HG03103 (cell line): ENCODE data around the gene CFAP126.
"Not testable (repeated sequence)": the region's sequence is repeated elsewhere in the genome, so short reads cannot be mapped to it uniquely, and the experiment has no call there.

ENCODE experiments used
- ATAC-seq: cut with Tn5 transposase; IDR thresholded peaks from one replicate; pipeline ENCODE4 v1.9.1; 2021; ENCODE audit warnings: low read depth; ENCODE audit not compliant: unreplicated experiment

The CFAP126 gene

GRCh38 chr1:161367684-161368400 is at the start of gene CFAP126:
CFAP126 (minus strand) TSS chr1:161367876; CDS start chr1:161367868, 8 bp downstream.
- peak; percentile 87 for ATAC-seq

DNA sequence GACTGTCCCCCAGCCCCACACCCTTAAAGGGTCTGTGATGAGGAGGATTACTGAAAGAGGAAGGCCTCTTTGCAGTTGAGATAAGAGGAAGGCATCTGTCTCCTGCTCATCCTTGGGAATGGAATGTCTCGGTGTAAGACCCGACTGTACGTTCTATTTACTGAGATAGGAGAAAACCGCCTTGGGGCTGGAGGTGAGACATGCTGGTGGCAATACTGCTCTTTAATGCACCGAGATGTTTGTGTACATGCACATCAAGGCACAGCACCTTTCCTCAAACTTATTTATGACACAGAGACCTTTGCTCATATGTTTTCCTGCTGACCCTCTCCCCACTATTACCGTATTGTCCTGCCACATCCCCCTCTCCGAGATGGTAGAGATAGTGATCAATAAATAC is 45.4 kb upstream of the CFAP126 start:
- not testable (repeated sequence) for ATAC-seq

GRCh38 chr1:161410636-161410970 is 42.9 kb upstream of the CFAP126 start:
- ATAC-seq: not testable (repeated sequence)

DNA sequence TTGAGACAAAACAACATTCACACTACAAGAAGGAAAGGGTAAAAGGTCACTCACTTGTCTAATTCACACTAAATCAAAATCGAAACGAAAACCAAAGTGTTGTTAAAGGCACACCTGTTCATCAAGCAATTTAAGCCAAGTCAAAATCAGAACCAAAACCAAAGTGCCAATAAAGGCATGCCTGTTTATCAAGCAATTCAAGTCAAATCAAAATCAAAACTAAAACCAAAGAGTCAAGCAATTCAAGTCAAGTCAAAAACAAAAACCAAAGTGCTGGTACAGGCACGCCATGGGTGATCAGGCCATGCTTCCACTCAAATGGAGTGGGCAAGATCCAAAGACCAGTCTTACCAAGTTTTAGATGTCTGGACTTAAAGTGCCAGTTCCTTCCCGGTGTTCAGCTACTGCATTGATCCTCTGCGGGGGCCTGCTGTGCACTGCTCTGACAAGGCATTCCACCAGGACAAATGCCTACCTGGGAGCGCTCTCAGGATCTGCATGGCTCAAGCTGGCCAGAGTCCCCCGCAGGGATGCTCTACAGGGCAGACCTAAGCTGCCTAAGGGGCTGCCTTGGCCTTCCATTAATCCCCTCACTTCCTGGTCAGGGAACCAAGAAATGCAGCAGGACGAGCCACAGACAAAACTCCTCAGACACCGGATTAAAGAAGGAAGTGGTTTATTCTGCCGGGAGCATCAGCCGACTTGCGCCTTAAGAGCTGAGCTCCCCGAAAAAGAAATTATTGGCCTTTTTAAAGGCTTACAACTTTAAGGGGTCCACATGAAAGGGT is 42.4 kb upstream of the CFAP126 start:
- ATAC-seq: not testable (repeated sequence)

- ATAC-seq: no peak
Measured at GRCh38 chr1:161408429-161409052, 40.9 kb upstream of the CFAP126 start.

- no peak for ATAC-seq
Measured at GRCh38 chr1:161407451-161407985, 39.8 kb upstream of the CFAP126 start.

GRCh38 chr1:161406551-161406950 is 38.9 kb upstream of the CFAP126 start:
- not testable (repeated sequence) for ATAC-seq

DNA sequence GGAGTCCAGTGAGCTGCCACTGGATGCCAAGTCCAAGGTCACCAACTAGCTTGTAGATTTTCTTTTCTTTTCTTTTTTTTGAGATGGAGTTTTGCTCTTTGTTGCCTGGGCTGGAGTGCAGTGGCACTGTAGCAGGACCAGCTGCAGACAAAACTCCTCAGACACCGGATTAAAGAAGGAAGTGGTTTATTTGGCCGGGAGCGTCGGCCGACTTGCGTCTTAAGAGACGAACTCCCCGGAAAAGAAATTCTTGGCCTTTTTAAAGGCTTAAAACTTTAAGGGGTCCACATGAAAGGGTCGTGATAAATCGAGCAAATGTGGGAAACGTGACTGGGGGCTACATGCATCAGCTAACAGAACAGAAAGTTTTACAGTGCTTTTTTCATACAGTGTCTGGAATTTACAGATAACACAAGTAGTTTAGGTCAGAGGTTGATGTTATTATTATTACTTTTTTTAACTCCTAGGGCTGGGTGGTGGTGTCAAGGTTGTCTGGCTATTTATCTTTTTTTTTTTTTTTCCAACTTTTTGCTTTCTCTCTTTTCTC is 36.4 kb upstream of the CFAP126 start:
- ATAC-seq: no peak

GRCh38 chr1:161402446-161402845 is 34.8 kb upstream of the CFAP126 start:
- ATAC-seq: no peak

- peak; percentile 55 for ATAC-seq
Measured at GRCh38 chr1:161399257-161399998, 31.8 kb upstream of the CFAP126 start.

DNA sequence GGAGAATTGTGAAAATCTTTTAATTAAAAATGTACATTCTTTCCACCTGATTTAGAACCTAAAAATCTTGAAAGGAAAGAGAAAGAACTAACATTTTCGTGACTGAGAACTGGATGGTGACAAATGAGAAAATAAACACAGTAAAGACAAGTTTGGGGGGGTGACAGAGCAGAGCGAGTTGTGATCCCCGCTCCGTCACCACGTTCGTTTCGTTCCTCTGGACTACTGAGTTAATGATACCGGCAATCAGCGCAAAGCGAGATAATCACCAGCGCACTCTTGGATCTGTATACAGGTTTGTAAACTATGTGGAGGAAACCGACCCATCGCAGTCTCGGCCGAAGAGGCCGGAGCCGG is 31.2 kb upstream of the CFAP126 start:
- ATAC-seq: peak; percentile 16

DNA sequence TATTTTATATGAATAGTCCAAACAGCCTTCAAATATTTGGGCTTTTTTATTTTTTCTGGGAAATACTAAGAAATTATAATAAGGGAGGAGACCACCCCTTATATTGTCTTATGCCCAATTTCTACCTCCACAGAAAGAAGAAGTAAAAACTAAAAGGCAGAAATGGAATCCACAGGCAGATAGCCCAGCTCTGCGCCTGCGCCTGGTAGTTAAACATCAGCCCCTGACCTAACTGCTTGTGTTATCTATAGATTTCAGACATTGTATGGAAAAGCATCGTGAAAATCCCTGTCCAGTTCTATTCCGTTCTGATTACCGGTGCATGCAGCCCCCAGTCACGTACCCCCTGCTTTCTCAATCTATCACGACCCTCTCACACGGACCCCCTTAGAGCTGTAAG is 29.4 kb upstream of the CFAP126 start:
- not testable (repeated sequence) for ATAC-seq

- no peak for ATAC-seq
Measured at GRCh38 chr1:161393151-161393550, 25.5 kb upstream of the CFAP126 start.

DNA sequence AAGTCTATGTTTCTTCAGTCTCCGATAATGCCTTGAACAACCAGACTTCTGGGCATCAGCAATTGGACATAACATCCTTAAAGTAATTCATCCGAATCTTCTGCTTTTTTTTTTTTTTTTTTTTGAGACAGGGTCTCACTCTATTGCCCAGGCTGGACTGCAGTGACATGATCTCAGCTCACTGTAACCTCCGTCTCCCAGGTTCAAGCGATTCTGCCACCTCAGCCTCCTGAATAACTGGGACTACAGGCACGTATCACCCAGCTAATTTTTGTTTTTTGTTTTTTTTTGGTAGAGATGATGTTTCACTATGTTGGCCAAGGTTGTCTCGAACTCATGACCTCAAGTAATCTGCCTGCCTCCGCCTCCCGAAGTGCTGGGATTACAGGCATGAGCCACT is 23.9 kb upstream of the CFAP126 start:
- ATAC-seq: no peak

- ATAC-seq: not testable (repeated sequence)
Measured at GRCh38 chr1:161391136-161391535, 23.5 kb upstream of the CFAP126 start.

DNA sequence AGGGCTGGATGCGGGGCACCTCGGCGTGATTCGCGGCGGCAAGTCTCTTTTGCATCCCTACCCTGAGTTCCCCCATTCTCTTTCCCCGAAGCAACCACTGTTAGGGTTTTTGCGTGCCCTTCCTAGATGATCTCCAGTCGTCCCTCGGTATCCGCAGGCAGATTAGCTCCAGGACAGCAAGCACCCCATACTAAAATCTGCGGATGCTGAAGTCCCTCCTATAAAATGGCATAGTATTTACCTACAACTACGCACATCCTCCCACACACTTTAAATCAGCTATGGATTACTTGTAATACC is 22.8 kb upstream of the CFAP126 start:
- no peak for ATAC-seq

DNA sequence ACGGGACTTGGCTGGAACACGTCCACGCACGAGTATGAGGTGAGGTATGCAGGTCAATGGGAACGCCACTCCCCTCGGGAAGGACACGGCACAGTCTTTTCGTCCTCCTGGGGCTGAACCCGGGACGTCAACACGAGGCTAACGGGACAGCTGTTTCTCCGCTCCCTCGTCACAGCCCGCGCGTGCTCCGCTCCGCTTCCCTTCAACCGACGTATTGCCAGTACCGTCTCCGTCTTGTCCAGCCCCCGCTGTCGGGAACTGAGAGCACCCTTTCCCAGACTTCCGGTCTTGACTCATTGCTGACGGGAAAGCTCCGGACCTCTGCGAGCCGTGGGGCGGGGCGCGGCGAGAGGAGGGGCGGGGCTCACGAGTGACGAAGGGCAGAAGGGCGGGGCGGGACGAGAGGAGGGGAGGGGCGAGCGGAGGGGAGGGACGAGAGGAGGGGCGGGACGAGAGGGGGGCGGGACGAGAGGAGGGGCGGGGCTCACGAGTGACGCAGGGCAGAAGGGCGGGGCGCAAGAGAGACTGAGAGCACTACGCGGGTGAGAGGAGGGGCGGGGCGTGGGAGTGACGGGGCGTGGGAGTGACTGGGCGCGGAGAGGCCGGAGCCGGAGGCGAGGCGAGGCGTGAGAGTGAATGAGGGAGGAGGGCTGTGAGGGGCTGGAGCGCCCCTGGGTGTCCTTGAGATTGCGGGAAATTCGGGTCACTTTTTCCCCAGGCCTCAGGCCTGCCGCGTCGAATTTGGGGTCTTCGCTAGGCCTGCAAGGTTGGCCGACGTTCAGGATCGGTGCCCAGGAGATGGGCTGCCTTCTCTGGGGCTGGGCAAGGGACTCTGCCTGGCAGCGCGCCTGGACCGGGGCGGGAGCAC is 22.2 kb upstream of the CFAP126 start:
- peak; percentile 73 for ATAC-seq

DNA sequence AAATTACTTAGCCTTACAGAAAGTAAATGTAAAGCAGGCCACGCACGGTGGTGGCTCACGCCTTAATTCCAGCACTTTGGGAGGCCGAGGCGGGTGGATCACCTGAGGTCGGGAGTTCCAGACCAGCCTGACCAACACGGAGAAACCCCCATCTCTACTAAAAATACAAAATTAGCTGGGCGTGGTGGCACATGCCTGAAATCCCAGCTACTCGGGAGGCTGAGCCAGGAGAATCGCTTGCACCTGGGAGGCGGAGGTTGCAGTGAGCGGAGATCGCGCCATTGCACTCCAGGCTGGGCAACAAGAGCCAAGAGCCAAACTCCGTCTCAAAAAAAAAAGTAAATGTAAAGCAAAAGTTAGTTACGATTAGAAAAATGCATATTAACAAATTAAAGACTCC is 21.5 kb upstream of the CFAP126 start:
- ATAC-seq: not testable (repeated sequence)

- no peak for ATAC-seq
Measured at GRCh38 chr1:161388639-161389038, 21.0 kb upstream of the CFAP126 start.
